WTC11 (cell line): ENCODE data around the gene MARCHF4. TPM values are rescaled to one million over a fixed set of nuclear protein-coding genes. Genes with fewer than 3 reads are reported as not detected.

Source experiments
- ATAC-seq: fragments of 200-7000 bp; cut with Tn5 transposase; 2 replicates; pipeline ENCODE4 v1.10.0; 2021; ENCODE audit warnings: mild to moderate bottlenecking, moderate library complexity
- CTCF ChIA-PET: fragments of 300-600 bp; sonication (Branson Sonifier 250); formaldehyde crosslinking; loops from one replicate; lab custom pipeline; 2021; ENCODE audit warnings: antibody characterized with exemption; lab: Charles Lee
- POLR2A ChIA-PET: fragments of 350-600 bp; sonication (Branson Sonifier 250); formaldehyde crosslinking; loops from one replicate; lab custom pipeline; 2021; ENCODE audit warnings: antibody characterized with exemption; lab: Charles Lee
- DNase-seq: peaks from one replicate; pipeline ENCODE4 v3.0.0; 2021; ENCODE audit warnings: low spot score
- H3K27ac Mint-ChIP-seq: 2 replicates; pipeline ENCODE4 v1.8.0; 2021; ENCODE audit warnings: mixed read lengths
- H3K27me3 Mint-ChIP-seq: 2 replicates; pipeline ENCODE4 v1.8.0; 2021; ENCODE audit warnings: low read depth, mild to moderate bottlenecking, moderate library complexity, mixed read lengths
- H3K36me3 Mint-ChIP-seq: 2 replicates; pipeline ENCODE4 v1.8.0; 2021; ENCODE audit warnings: mixed read lengths
- H3K4me1 Mint-ChIP-seq: 2 replicates; pipeline ENCODE4 v1.8.0; 2022; ENCODE audit warnings: mixed read lengths
- H3K4me3 Mint-ChIP-seq: 2 replicates; pipeline ENCODE4 v1.8.0; 2021; ENCODE audit warnings: mild to moderate bottlenecking, moderate library complexity, mixed read lengths
- H3K9me3 Mint-ChIP-seq: 2 replicates; pipeline ENCODE4 v1.8.0; 2021; ENCODE audit warnings: mixed read lengths
- AFF4 ChIP-seq: sonication (generic); formaldehyde crosslinking; IDR thresholded peaks from 2 replicates; pipeline ENCODE4 v1.8.1; 2023; ENCODE audit warnings: mild to moderate bottlenecking, missing genetic modification reagents, borderline replicate concordance
- ARID4B ChIP-seq: sonication (generic); formaldehyde crosslinking; IDR thresholded peaks from 2 replicates; pipeline ENCODE4 v1.8.0; 2023; ENCODE audit warnings: missing genetic modification reagents, mild to moderate bottlenecking, borderline replicate concordance
- ATF6 ChIP-seq: sonication (generic); formaldehyde crosslinking; IDR thresholded peaks from 2 replicates; pipeline ENCODE4 v1.8.1; 2023; ENCODE audit warnings: mild to moderate bottlenecking, missing genetic modification reagents
- CBFB ChIP-seq: sonication (generic); formaldehyde crosslinking; IDR thresholded peaks from 2 replicates; pipeline ENCODE4 v1.8.1; 2022; ENCODE audit warnings: mild to moderate bottlenecking, low read depth, missing genetic modification reagents
- ERG ChIP-seq: fragments of 250-450 bp; sonication (Bioruptor Pico); IDR thresholded peaks from 2 replicates; pipeline ENCODE4 v1.8.0; 2021; ENCODE audit warnings: mild to moderate bottlenecking
- ETV6 ChIP-seq: sonication (generic); formaldehyde crosslinking; IDR thresholded peaks from 2 replicates; pipeline ENCODE4 v1.8.1; 2022; ENCODE audit warnings: mild to moderate bottlenecking, missing genetic modification reagents
- FOXP4 ChIP-seq: sonication (generic); formaldehyde crosslinking; IDR thresholded peaks from 2 replicates; pipeline ENCODE4 v1.8.0; 2022; ENCODE audit warnings: mild to moderate bottlenecking, missing genetic modification reagents
- GRHL2 ChIP-seq: fragments of 250-450 bp; sonication (Bioruptor Pico); IDR thresholded peaks from 2 replicates; pipeline ENCODE4 v1.8.0; 2022; ENCODE audit warnings: mild to moderate bottlenecking, moderate library complexity; ENCODE audit not compliant: insufficient replicate concordance, severe bottlenecking
- GTF2I ChIP-seq: fragments of 250-450 bp; sonication (Bioruptor Pico); conservative IDR thresholded peaks from 2 replicates; pipeline ENCODE4 v1.4.0; 2021; ENCODE audit warnings: mild to moderate bottlenecking
- HMGXB4 ChIP-seq: sonication (generic); formaldehyde crosslinking; IDR thresholded peaks from 2 replicates; pipeline ENCODE4 v1.8.1; 2023; ENCODE audit warnings: mild to moderate bottlenecking, moderate library complexity, missing genetic modification reagents
- IRF2 ChIP-seq: sonication (generic); formaldehyde crosslinking; IDR thresholded peaks from 2 replicates; pipeline ENCODE4 v1.8.0; 2022; ENCODE audit warnings: low read depth, missing genetic modification reagents, borderline replicate concordance
- NFE2L1 ChIP-seq: sonication (generic); formaldehyde crosslinking; IDR thresholded peaks from 2 replicates; pipeline ENCODE4 v1.8.1; 2023; ENCODE audit warnings: missing genetic modification reagents
- TCF7 ChIP-seq: sonication (generic); formaldehyde crosslinking; IDR thresholded peaks from 2 replicates; pipeline ENCODE4 v1.8.0; 2022; ENCODE audit warnings: mild to moderate bottlenecking, low read depth, missing genetic modification reagents, moderate library complexity
- TP53 ChIP-seq: sonication (generic); formaldehyde crosslinking; IDR thresholded peaks from 2 replicates; pipeline ENCODE4 v1.8.1; 2023; ENCODE audit warnings: mild to moderate bottlenecking, missing genetic modification reagents
- ZNF317 ChIP-seq: sonication (generic); formaldehyde crosslinking; IDR thresholded peaks from 2 replicates; pipeline ENCODE4 v1.8.1; 2023; ENCODE audit warnings: low read depth, mild to moderate bottlenecking, moderate library complexity, missing genetic modification reagents, borderline replicate concordance
- total RNA-seq: library from RNA; stranded (reverse); gene quantifications from 3 replicates; pipeline ENCODE4 v1.2.3, GENCODE V29; 2021

The MARCHF4 gene
- total RNA-seq, 1 experiment from 2014 or later, result 2.6 TPM

- TF ChIP-seq ATF6 (CRISPR knock-in tag) (no peak), NFE2L1 (no peak), ETV6 (CRISPR knock-in tag) (no peak)
Measured at GRCh38 chr2:216369821-216370220, 2.5 kb downstream of the MARCHF4 start (continued).

GRCh38 chr2:216366777-216367471 is 5.4 kb downstream of the MARCHF4 start:
- Mint-ChIP-seq H3K27ac (no peak overlapping the region), H3K9me3 (no peaks in the 10 kb centered on the region)

More at GRCh38 chr2:216366777-216367471, 5.4 kb downstream of the MARCHF4 start:
- TF ChIP-seq ATF6 (CRISPR knock-in tag), result no peak
- no peak for TF ChIP-seq CBFB (CRISPR knock-in tag)
- no peak for TF ChIP-seq AFF4 (CRISPR knock-in tag)
- no peak for TF ChIP-seq GRHL2 (CRISPR knock-in tag)
- TF ChIP-seq TCF7 (CRISPR knock-in tag), result no peak
- no peak for TF ChIP-seq TP53
- TF ChIP-seq FOXP4 (CRISPR knock-in tag), result no peak
- TF ChIP-seq ARID4B (CRISPR knock-in tag), result no peak
- TF ChIP-seq GTF2I, result no peak
- no peak for TF ChIP-seq HMGXB4 (CRISPR knock-in tag)
- TF ChIP-seq ERG (CRISPR knock-in tag), result no peak
- TF ChIP-seq IRF2, result no peak
- TF ChIP-seq ZNF317 (CRISPR knock-in tag), result no peak
- DNase-seq, result no peak
- Mint-ChIP-seq H3K27me3 (peaks cover 32% of the 10 kb centered on the region), H3K4me3 (no peak overlapping the region), H3K36me3 (no peaks in the 10 kb centered on the region), H3K4me1 (peaks cover 28% of the 10 kb centered on the region)
- ATAC-seq, result no peak
- POLR2A ChIA-PET, result no interaction called here
- CTCF ChIA-PET, result no interaction called here
